Measurements from ENCODE around the gene MINDY4.

The MINDY4 gene

GRCh38 chr7:30853576-30853975 is 82.4 kb downstream of the MINDY4 start:
- DNase-seq (ENCODE audit: low read depth) = no peak
- H3K4me3 ChIP-seq (ENCODE audit: control insufficient read depth, low read depth, low read length) = no peak overlapping the region
- TF ChIP-seq CTCF (IDR thresholded peaks at IDR 0.05; ENCODE audit: control insufficient read depth, insufficient read depth, low read depth, low read length, missing control alignments) = no peak

GRCh38 chr7:30855936-30856335 is 84.7 kb downstream of the MINDY4 start:
- no peak for DNase-seq (ENCODE audit: low read depth)
- no peak overlapping the region for H3K4me3 ChIP-seq (ENCODE audit: control insufficient read depth, low read depth, low read length)
- TF ChIP-seq CTCF (IDR thresholded peaks at IDR 0.05; ENCODE audit: control insufficient read depth, insufficient read depth, low read depth, low read length, missing control alignments) = no peak

GRCh38 chr7:30858576-30858975 is 87.4 kb downstream of the MINDY4 start:
- TF ChIP-seq CTCF (IDR thresholded peaks at IDR 0.05; ENCODE audit: control insufficient read depth, insufficient read depth, low read depth, low read length, missing control alignments) = no peak
- no peak for DNase-seq (ENCODE audit: low read depth)
- H3K4me3 ChIP-seq (ENCODE audit: control insufficient read depth, low read depth, low read length) = no peak overlapping the region

- no peak overlapping the region for H3K4me3 ChIP-seq (ENCODE audit: control insufficient read depth, low read depth, low read length)
- no peak for TF ChIP-seq CTCF (IDR thresholded peaks at IDR 0.05; ENCODE audit: control insufficient read depth, insufficient read depth, low read depth, low read length, missing control alignments)
- DNase-seq (ENCODE audit: low read depth) = no peak
These were observed 88.2 kb downstream of the MINDY4 start for GRCh38 chr7:30859202-30859939.

GRCh38 chr7:30859940-30860496 is 88.8 kb downstream of the MINDY4 start:
- DNase-seq (ENCODE audit: low read depth) = no peak
- no peak for TF ChIP-seq CTCF (IDR thresholded peaks at IDR 0.05; ENCODE audit: control insufficient read depth, insufficient read depth, low read depth, low read length, missing control alignments)
- H3K4me3 ChIP-seq (ENCODE audit: control insufficient read depth, low read depth, low read length) = no peak overlapping the region

GRCh38 chr7:30861612-30862011 is 90.4 kb downstream of the MINDY4 start:
- no peak for DNase-seq (ENCODE audit: low read depth)
- no peak for TF ChIP-seq CTCF (IDR thresholded peaks at IDR 0.05; ENCODE audit: control insufficient read depth, insufficient read depth, low read depth, low read length, missing control alignments)
- no peak overlapping the region for H3K4me3 ChIP-seq (ENCODE audit: control insufficient read depth, low read depth, low read length)
